DOHH2 (cell line): Measurements from ENCODE around the gene ADRA2B.

Experiments used
- EZH2phosphoT487 ChIP-seq: fragments of 200-600 bp; sonication (generic); IDR thresholded peaks from 2 replicates; pipeline ENCODE4 v1.6.1; 2017; ENCODE audit warnings: borderline replicate concordance, mild to moderate bottlenecking, antibody characterized with exemption, low read length, moderate library complexity, mixed read lengths
- TF ChIP-seq, protein P1 (sequence below): fragments of 200-600 bp; sonication (generic); IDR thresholded peaks from one replicate; pipeline ENCODE4 v1.5.1; 2014; ENCODE audit warnings: antibody characterized with exemption, mild to moderate bottlenecking, low read depth, low read length; ENCODE audit not compliant: poor library complexity, severe bottlenecking

DNA sequence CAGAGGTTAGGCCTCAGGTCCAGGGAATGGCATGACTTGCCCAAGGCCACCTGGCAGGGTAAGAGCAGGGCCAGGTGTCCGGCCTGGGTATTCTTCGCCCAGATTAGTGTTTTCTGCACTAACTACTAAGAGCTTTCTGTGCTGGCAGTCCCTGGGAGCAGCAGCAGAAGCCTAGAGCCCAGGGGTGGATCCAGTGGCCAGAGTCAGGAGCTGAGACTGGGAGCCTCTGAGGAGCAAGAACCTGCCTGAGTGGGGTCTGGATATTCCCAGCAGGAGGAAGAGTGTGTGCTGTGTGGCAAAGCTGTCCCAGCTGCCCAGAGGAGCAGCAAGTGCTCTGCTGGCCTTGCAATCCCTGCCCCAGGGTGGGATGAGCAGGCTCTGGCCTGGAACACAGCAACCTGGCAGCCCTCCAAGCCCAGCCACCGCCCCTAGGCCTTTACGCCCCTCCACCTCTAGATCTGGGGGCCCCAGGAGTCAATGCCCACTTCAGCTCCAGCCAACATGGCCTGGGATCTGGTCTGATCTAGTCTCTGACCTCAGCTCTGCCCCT lies 50.9 kb downstream of the ADRA2B start:
- TF ChIP-seq, protein P1, sequence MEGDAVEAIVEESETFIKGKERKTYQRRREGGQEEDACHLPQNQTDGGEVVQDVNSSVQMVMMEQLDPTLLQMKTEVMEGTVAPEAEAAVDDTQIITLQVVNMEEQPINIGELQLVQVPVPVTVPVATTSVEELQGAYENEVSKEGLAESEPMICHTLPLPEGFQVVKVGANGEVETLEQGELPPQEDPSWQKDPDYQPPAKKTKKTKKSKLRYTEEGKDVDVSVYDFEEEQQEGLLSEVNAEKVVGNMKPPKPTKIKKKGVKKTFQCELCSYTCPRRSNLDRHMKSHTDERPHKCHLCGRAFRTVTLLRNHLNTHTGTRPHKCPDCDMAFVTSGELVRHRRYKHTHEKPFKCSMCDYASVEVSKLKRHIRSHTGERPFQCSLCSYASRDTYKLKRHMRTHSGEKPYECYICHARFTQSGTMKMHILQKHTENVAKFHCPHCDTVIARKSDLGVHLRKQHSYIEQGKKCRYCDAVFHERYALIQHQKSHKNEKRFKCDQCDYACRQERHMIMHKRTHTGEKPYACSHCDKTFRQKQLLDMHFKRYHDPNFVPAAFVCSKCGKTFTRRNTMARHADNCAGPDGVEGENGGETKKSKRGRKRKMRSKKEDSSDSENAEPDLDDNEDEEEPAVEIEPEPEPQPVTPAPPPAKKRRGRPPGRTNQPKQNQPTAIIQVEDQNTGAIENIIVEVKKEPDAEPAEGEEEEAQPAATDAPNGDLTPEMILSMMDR: no peak
- TF ChIP-seq EZH2phosphoT487: no peak
